Endodermal cell (in vitro differentiated cells): Measurements from ENCODE around the gene ZBP1. TPM values are rescaled to one million over a fixed set of nuclear protein-coding genes. Genes with fewer than 3 reads are reported as not detected.

Experiments used
- DNase-seq: peaks from one replicate; pipeline ENCODE4 v3.0.0-alpha.2; 2017
- H3K27ac ChIP-seq: 2 replicates; pipeline ENCODE4 v1.5.1; 2013; ENCODE audit warnings: mild to moderate bottlenecking, low read depth, low read length, moderate library complexity
- H3K27me3 ChIP-seq: 2 replicates; pipeline ENCODE4 v1.6.1; 2013; ENCODE audit warnings: mild to moderate bottlenecking, low read length, moderate library complexity; ENCODE audit not compliant: insufficient read depth, control insufficient read depth, poor library complexity, severe bottlenecking
- H3K36me3 ChIP-seq: 2 replicates; pipeline ENCODE4 v1.7.0; 2013; ENCODE audit warnings: mild to moderate bottlenecking, low read length, moderate library complexity; ENCODE audit not compliant: control insufficient read depth, insufficient read depth
- H3K4me1 ChIP-seq: one replicate; pipeline ENCODE4 v1.7.0; 2013; ENCODE audit warnings: low read length; ENCODE audit not compliant: control insufficient read depth, insufficient read depth
- H3K4me3 ChIP-seq: 2 replicates; pipeline ENCODE4 v1.5.1; 2013; ENCODE audit warnings: mild to moderate bottlenecking, low read length, moderate library complexity
- H3K9ac ChIP-seq: 2 replicates; pipeline ENCODE4 v1.6.1; 2013; ENCODE audit warnings: mild to moderate bottlenecking, low read length, moderate library complexity; ENCODE audit not compliant: poor library complexity, severe bottlenecking; ENCODE audit errors: extremely low read depth
- H3K9me3 ChIP-seq: 2 replicates; pipeline ENCODE4 v1.6.1; 2013; ENCODE audit warnings: mild to moderate bottlenecking, low read length, moderate library complexity; ENCODE audit not compliant: control insufficient read depth
- H3K27ac Mint-ChIP-seq: 2 replicates; pipeline ENCODE4 v1.8.0; 2020; ENCODE audit warnings: mixed read lengths
- H3K27me3 Mint-ChIP-seq: 2 replicates; pipeline ENCODE4 v1.8.0; 2021; ENCODE audit warnings: mild to moderate bottlenecking, mixed read lengths; ENCODE audit not compliant: insufficient read depth
- H3K36me3 Mint-ChIP-seq: 2 replicates; pipeline ENCODE4 v1.8.0; 2020; ENCODE audit warnings: low read depth, mixed read lengths
- H3K4me1 Mint-ChIP-seq: 2 replicates; pipeline ENCODE4 v1.8.0; 2020; ENCODE audit warnings: mixed read lengths
- H3K4me3 Mint-ChIP-seq: 2 replicates; pipeline ENCODE4 v1.8.0; 2020; ENCODE audit warnings: mild to moderate bottlenecking, moderate library complexity, mixed read lengths
- H3K9me3 Mint-ChIP-seq: 2 replicates; pipeline ENCODE4 v1.8.0; 2020; ENCODE audit warnings: mild to moderate bottlenecking, mixed read lengths
- CTCF ChIP-seq: fragments of 200-600 bp; sonication (generic); conservative IDR thresholded peaks from 2 replicates; pipeline ENCODE4 v1.5.0; 2021; ENCODE audit warnings: antibody characterized with exemption, mild to moderate bottlenecking
- WGBS, 2 experiments: methylation state at CpG; one replicate each; pipeline versions ENCODE4 v1.1.5 to v1.1.7; 2013; ENCODE audit warnings: missing lambda C conversion rate in 2 of 2, mixed read lengths in 1 of 2; ENCODE audit not compliant: insufficient coverage in 1 of 2, insufficient read length in 1 of 2; 5-methylcytosine and 5-hydroxymethylcytosine counted together
- total RNA-seq, 2 donors: library from RNA; stranded (reverse); fragmentation: NEBNext Ultra II Directional in 1 of 2; extraction: Animal tissue kit (Norgen Biotek cat#: 25700) in 1 of 2; gene quantifications; 2 replicates in 1 of 2; 3 replicates in 1 of 2; pipeline ENCODE4 v1.2.1, GENCODE V29; 2021

Gene ZBP1
- total RNA-seq, 2 donors from 2014 or later, result not detected

- H3K36me3 ChIP-seq, result no peaks in the 10 kb centered on the region
- H3K4me1 Mint-ChIP-seq, result peaks cover 3% of the 10 kb centered on the region
- no peak overlapping the region for H3K27ac Mint-ChIP-seq
- H3K36me3 Mint-ChIP-seq, result no peaks in the 10 kb centered on the region
- peaks cover 3% of the 10 kb centered on the region for H3K27me3 Mint-ChIP-seq
- H3K4me1 ChIP-seq, result no peaks in the 10 kb centered on the region
- no peak for TF ChIP-seq CTCF
- H3K4me3 ChIP-seq, result no peak overlapping the region
- peak overlapping the region; percentile 76 for H3K27ac ChIP-seq
- no peaks in the 10 kb centered on the region for H3K27me3 ChIP-seq
- DNase-seq, result no peak
- 88 to 90% methylated on average over 13 to 18 of the region's 18 CpGs for WGBS, 2 experiments
- H3K9me3 Mint-ChIP-seq, result peaks cover 9% of the 10 kb centered on the region
- no peak overlapping the region for H3K9ac ChIP-seq
- no peak overlapping the region for H3K4me3 Mint-ChIP-seq
- no peaks in the 10 kb centered on the region for H3K9me3 ChIP-seq
Observed at GRCh38 chr20:57583289-57584257, 36.7 kb downstream of the ZBP1 start.

- Mint-ChIP-seq H3K36me3 (no peaks in the 10 kb centered on the region), H3K4me1 (peaks cover 3% of the 10 kb centered on the region), H3K27ac (no peak overlapping the region), H3K9me3 (peaks cover 5% of the 10 kb centered on the region), H3K4me3 (no peak overlapping the region), H3K27me3 (peaks cover 3% of the 10 kb centered on the region)
- DNase-seq, result peak; percentile 72
- Histone ChIP-seq H3K4me3 (no peak overlapping the region), H3K27ac (peak overlapping the region; percentile 77), H3K36me3 (no peaks in the 10 kb centered on the region), H3K9me3 (no peaks in the 10 kb centered on the region), H3K9ac (no peak overlapping the region), H3K27me3 (no peaks in the 10 kb centered on the region), H3K4me1 (no peaks in the 10 kb centered on the region)
- 65 to 74% methylated on average over 16 to 21 of the region's 21 CpGs for WGBS, 2 experiments
- TF ChIP-seq CTCF, result peak; percentile 77
Observed at GRCh38 chr20:57582432-57583288, 37.6 kb downstream of the ZBP1 start.

- Mint-ChIP-seq H3K27me3 (peaks cover 3% of the 10 kb centered on the region), H3K36me3 (no peaks in the 10 kb centered on the region), H3K4me1 (peaks cover 3% of the 10 kb centered on the region), H3K4me3 (no peak overlapping the region), H3K9me3 (peaks cover 2% of the 10 kb centered on the region), H3K27ac (no peak overlapping the region)
- no peak overlapping the region for H3K9ac ChIP-seq
- no peak for TF ChIP-seq CTCF
- no peak overlapping the region for H3K4me3 ChIP-seq
- no peaks in the 10 kb centered on the region for H3K27me3 ChIP-seq
- H3K9me3 ChIP-seq, result no peaks in the 10 kb centered on the region
- H3K4me1 ChIP-seq, result no peaks in the 10 kb centered on the region
- H3K27ac ChIP-seq, result peak overlapping the region; percentile 53
- H3K36me3 ChIP-seq, result no peaks in the 10 kb centered on the region
- no peak for DNase-seq
- 90% methylated on average over 2 to 5 of the region's 5 CpGs for WGBS, 2 experiments
Observed at GRCh38 chr20:57582029-57582378, 38.2 kb downstream of the ZBP1 start.
